Measurements from ENCODE around the gene PLCD3.

Gene PLCD3

DNA sequence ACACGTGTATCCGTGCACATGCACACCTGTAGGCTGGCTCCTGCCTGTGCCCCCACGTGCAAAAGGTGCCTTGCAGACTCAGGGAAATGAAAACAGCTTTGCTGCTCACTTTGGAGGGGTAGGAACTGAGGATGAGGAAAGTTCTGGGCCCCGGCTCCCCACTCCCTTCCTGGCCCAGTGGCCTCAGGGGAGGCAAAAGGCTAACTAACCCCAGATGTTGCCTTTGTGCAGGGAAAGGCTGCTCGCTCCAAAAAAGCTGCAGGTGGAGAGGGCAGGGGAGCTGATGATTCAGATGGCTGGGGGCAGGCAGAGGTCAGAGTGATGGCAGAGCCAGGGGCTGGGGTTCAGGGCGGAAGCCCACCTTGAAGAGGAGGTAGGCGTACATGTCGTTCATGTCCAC, 12.4 kb downstream of the PLCD3 start:
- Histone ChIP-seq H3K23ac (ENCODE audit: low read length) (no peak overlapping the region), H3K9ac (ENCODE audit: low read length) (no peak overlapping the region)
- no CpG with 5 or more reads among the region's 8 CpGs for WGBS (ENCODE audit: extremely low coverage, insufficient coverage, insufficient read length)

DNA sequence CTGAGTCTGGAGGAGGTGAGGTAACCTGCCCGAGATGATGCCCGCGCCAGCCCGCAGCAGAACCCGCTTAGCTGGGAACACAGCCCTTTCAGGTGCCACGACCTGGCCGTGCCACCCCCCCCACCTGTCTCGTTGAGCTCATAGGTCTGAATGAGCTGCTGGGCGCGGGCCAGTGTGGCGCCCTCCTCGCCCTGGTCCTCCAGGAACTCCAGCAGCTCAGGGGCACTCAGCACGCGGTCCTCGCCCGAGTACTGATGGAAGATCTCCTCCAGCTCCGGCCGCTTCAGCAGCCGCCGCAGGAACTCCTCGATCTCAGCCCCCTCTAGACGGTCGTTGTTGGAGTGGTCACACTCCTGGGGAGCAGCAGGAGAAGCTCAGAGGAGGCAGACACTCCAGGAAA, 13.6 kb downstream of the PLCD3 start:
- H3K18ac ChIP-seq (ENCODE audit: low read length) = no peak overlapping the region
- H3K27ac ChIP-seq (ENCODE audit: low read depth, low read length) = no peak overlapping the region
- peaks cover 4% of the 10 kb centered on the region for H3K79me1 ChIP-seq (ENCODE audit: low read length)
- no CpG with 5 or more reads among the region's 23 CpGs for WGBS (ENCODE audit: extremely low coverage, insufficient coverage, insufficient read length)
- no peak overlapping the region for H4K91ac ChIP-seq (ENCODE audit: low read depth, low read length)
- no peaks in the 10 kb centered on the region for H3K79me2 ChIP-seq (ENCODE audit: control insufficient read depth, insufficient read depth, low read length, poor library complexity)
- no peak overlapping the region for H2BK5ac ChIP-seq (ENCODE audit: low read depth, low read length, poor library complexity)
- no peaks in the 10 kb centered on the region for H3K9me3 ChIP-seq (ENCODE audit: insufficient read depth, low read depth, low read length)
- no peak overlapping the region for H4K8ac ChIP-seq (ENCODE audit: low read depth, low read length)
- H3K4me2 ChIP-seq (ENCODE audit: low read length) = no peak overlapping the region
- peaks cover 10 to 14% of the 10 kb centered on the region in 2 experiments for H3K4me1 ChIP-seq (ENCODE audit: control insufficient read depth in 1 of 2, insufficient read depth in 2 of 2, low read length in 2 of 2)
- H2AFZ ChIP-seq (ENCODE audit: insufficient read depth, low read length, poor library complexity) = no peak overlapping the region
- no peak overlapping the region for H3K4me3 ChIP-seq (ENCODE audit: low read depth, low read length)
- H3K14ac ChIP-seq (ENCODE audit: low read length) = no peak overlapping the region
- no peak overlapping the region for H3K4ac ChIP-seq (ENCODE audit: low read depth, low read length)
- no peak overlapping the region for H3K23ac ChIP-seq (ENCODE audit: low read length)
- H3K9ac ChIP-seq (ENCODE audit: low read length) = no peak overlapping the region
- no peak overlapping the region for H4K12ac ChIP-seq (ENCODE audit: low read depth, low read length)
- H2BK120ac ChIP-seq (ENCODE audit: insufficient read depth, low read length, poor library complexity) = no peak overlapping the region
- no peak overlapping the region for H2BK12ac ChIP-seq (ENCODE audit: low read length)
- DNase-seq = no peak
- H3K27me3 ChIP-seq (ENCODE audit: insufficient read depth, low read length) = no peaks in the 10 kb centered on the region
- no peak overlapping the region for H2AK5ac ChIP-seq (ENCODE audit: low read length)
- H3K36me3 ChIP-seq (ENCODE audit: control insufficient read depth in 1 of 2, insufficient read depth in 2 of 2, low read length in 2 of 2) = peaks cover 13 to 17% of the 10 kb centered on the region in 2 experiments

More for the DNA sequence above, 12.4 kb downstream of the PLCD3 start:
- Histone ChIP-seq H3K4ac (ENCODE audit: low read depth, low read length) (no peak overlapping the region), H3K79me1 (ENCODE audit: low read length) (peaks cover 3% of the 10 kb centered on the region), H3K36me3 (ENCODE audit: control insufficient read depth in 1 of 2, insufficient read depth in 2 of 2, low read length in 2 of 2) (peaks cover 13 to 16% of the 10 kb centered on the region in 2 experiments), H3K18ac (ENCODE audit: low read length) (no peak overlapping the region), H2AK5ac (ENCODE audit: low read length) (no peak overlapping the region), H3K9me3 (ENCODE audit: insufficient read depth, low read depth, low read length) (no peaks in the 10 kb centered on the region), H3K4me1 (ENCODE audit: control insufficient read depth in 1 of 2, insufficient read depth in 2 of 2, low read length in 2 of 2) (peaks cover 10 to 14% of the 10 kb centered on the region in 2 experiments), H3K27ac (ENCODE audit: low read depth, low read length) (no peak overlapping the region), H3K79me2 (ENCODE audit: control insufficient read depth, insufficient read depth, low read length, poor library complexity) (no peaks in the 10 kb centered on the region), H3K27me3 (ENCODE audit: insufficient read depth, low read length) (no peaks in the 10 kb centered on the region), H2BK5ac (ENCODE audit: low read depth, low read length, poor library complexity) (no peak overlapping the region), H3K4me3 (ENCODE audit: low read depth, low read length) (no peak overlapping the region), H3K4me2 (ENCODE audit: low read length) (no peak overlapping the region), H4K91ac (ENCODE audit: low read depth, low read length) (no peak overlapping the region), H4K8ac (ENCODE audit: low read depth, low read length) (no peak overlapping the region), H2AFZ (ENCODE audit: insufficient read depth, low read length, poor library complexity) (no peak overlapping the region), H3K14ac (ENCODE audit: low read length) (no peak overlapping the region), H2BK120ac (ENCODE audit: insufficient read depth, low read length, poor library complexity) (no peak overlapping the region), H2BK12ac (ENCODE audit: low read length) (no peak overlapping the region), H4K12ac (ENCODE audit: low read depth, low read length) (no peak overlapping the region)
- no peak for DNase-seq

- Histone ChIP-seq H3K36me3 (ENCODE audit: control insufficient read depth in 1 of 2, insufficient read depth in 2 of 2, low read length in 2 of 2) (peaks cover 14 to 21% of the 10 kb centered on the region in 2 experiments), H2AFZ (ENCODE audit: insufficient read depth, low read length, poor library complexity) (no peak overlapping the region), H3K4me1 (ENCODE audit: control insufficient read depth in 1 of 2, insufficient read depth in 2 of 2, low read length in 2 of 2) (peaks cover 9 to 11% of the 10 kb centered on the region in 2 experiments), H2AK5ac (ENCODE audit: low read length) (no peak overlapping the region), H2BK5ac (ENCODE audit: low read depth, low read length, poor library complexity) (no peak overlapping the region), H3K23ac (ENCODE audit: low read length) (no peak overlapping the region), H3K79me1 (ENCODE audit: low read length) (peaks cover 4% of the 10 kb centered on the region), H3K79me2 (ENCODE audit: control insufficient read depth, insufficient read depth, low read length, poor library complexity) (no peaks in the 10 kb centered on the region), H4K12ac (ENCODE audit: low read depth, low read length) (no peak overlapping the region), H3K27me3 (ENCODE audit: insufficient read depth, low read length) (no peaks in the 10 kb centered on the region), H4K8ac (ENCODE audit: low read depth, low read length) (no peak overlapping the region), H3K27ac (ENCODE audit: low read depth, low read length) (no peak overlapping the region), H3K14ac (ENCODE audit: low read length) (no peak overlapping the region), H3K9me3 (ENCODE audit: insufficient read depth, low read depth, low read length) (no peaks in the 10 kb centered on the region), H3K4me2 (ENCODE audit: low read length) (no peak overlapping the region), H3K9ac (ENCODE audit: low read length) (no peak overlapping the region), H3K4me3 (ENCODE audit: low read depth, low read length) (no peak overlapping the region), H3K18ac (ENCODE audit: low read length) (no peak overlapping the region), H4K91ac (ENCODE audit: low read depth, low read length) (no peak overlapping the region), H2BK12ac (ENCODE audit: low read length) (no peak overlapping the region), H2BK120ac (ENCODE audit: insufficient read depth, low read length, poor library complexity) (no peak overlapping the region), H3K4ac (ENCODE audit: low read depth, low read length) (no peak overlapping the region)
- DNase-seq = no peak
- no CpG with 5 or more reads among the region's 20 CpGs for whole genome bisulfite sequencing (ENCODE audit: extremely low coverage, insufficient coverage, insufficient read length)
These were observed 14.3 kb downstream of the PLCD3 start for GRCh38 chr17:45117848-45118646.

DNA sequence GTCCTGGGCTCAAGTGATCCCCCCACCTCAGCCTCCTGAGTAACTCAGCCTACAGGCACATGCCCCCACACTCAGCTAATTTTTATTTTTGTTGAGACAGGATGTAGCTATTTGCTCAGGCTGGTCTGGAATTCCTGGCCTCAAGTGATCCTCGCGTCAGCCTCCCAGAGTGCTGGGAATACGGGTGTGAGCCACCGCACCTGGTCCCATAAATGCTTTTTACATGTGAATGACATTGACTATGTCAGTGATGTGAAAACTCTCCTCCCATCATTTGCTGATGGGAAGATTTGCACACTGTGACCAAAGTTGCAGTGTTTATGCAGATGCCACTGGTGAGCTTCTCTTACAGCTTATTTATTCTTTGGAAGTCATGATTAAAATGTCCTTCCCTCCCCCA, 15.0 kb downstream of the PLCD3 start:
- WGBS (ENCODE audit: extremely low coverage, insufficient coverage, insufficient read length) = no CpG with 5 or more reads among the region's 4 CpGs
- Histone ChIP-seq H2BK12ac (ENCODE audit: low read length) (no peak overlapping the region), H3K4me2 (ENCODE audit: low read length) (no peak overlapping the region), H3K14ac (ENCODE audit: low read length) (no peak overlapping the region), H4K8ac (ENCODE audit: low read depth, low read length) (no peak overlapping the region), H2AK5ac (ENCODE audit: low read length) (no peak overlapping the region), H3K4ac (ENCODE audit: low read depth, low read length) (no peak overlapping the region), H2BK5ac (ENCODE audit: low read depth, low read length, poor library complexity) (no peak overlapping the region), H3K4me1 (ENCODE audit: control insufficient read depth in 1 of 2, insufficient read depth in 2 of 2, low read length in 2 of 2) (peaks cover 9 to 11% of the 10 kb centered on the region in 2 experiments), H3K18ac (ENCODE audit: low read length) (no peak overlapping the region), H2BK120ac (ENCODE audit: insufficient read depth, low read length, poor library complexity) (no peak overlapping the region), H3K36me3 (ENCODE audit: control insufficient read depth in 1 of 2, insufficient read depth in 2 of 2, low read length in 2 of 2) (peaks cover 22 to 25% of the 10 kb centered on the region in 2 experiments), H4K12ac (ENCODE audit: low read depth, low read length) (no peak overlapping the region), H3K9ac (ENCODE audit: low read length) (no peak overlapping the region), H3K79me2 (ENCODE audit: control insufficient read depth, insufficient read depth, low read length, poor library complexity) (no peaks in the 10 kb centered on the region), H3K4me3 (ENCODE audit: low read depth, low read length) (no peak overlapping the region), H2AFZ (ENCODE audit: insufficient read depth, low read length, poor library complexity) (no peak overlapping the region), H3K23ac (ENCODE audit: low read length) (no peak overlapping the region), H3K9me3 (ENCODE audit: insufficient read depth, low read depth, low read length) (peaks cover 2% of the 10 kb centered on the region), H3K27me3 (ENCODE audit: insufficient read depth, low read length) (no peaks in the 10 kb centered on the region), H3K79me1 (ENCODE audit: low read length) (peaks cover 4% of the 10 kb centered on the region), H3K27ac (ENCODE audit: low read depth, low read length) (no peak overlapping the region), H4K91ac (ENCODE audit: low read depth, low read length) (no peak overlapping the region)
- DNase-seq = peak; percentile 94

Data from trophoblast cell (in vitro differentiated cells and primary cell).